CD4-positive, alpha-beta T cell (primary cell): ENCODE results near the gene BOLA3. TPM values are rescaled to one million over a fixed set of nuclear protein-coding genes. Genes with fewer than 3 reads are reported as not detected.
"Not testable (repeated sequence)": the region's sequence is repeated elsewhere in the genome, so short reads cannot be mapped to it uniquely, and the experiment has no call there.

Experiments used
- ATAC-seq: fragments of 200-7000 bp; cut with Tn5 transposase; one replicate; pipeline ENCODE4 v1.10.0; 2022; ENCODE audit warnings: mild to moderate bottlenecking; ENCODE audit not compliant: poor library complexity
- CTCF ChIA-PET: fragments of 350-600 bp; sonication (Branson Sonifier 250); formaldehyde crosslinking; loops from one replicate; lab custom pipeline; 2021; ENCODE audit warnings: antibody characterized with exemption, inconsistent platforms; lab: Charles Lee
- POLR2A ChIA-PET: fragments of 350-600 bp; sonication (Branson Sonifier 250); formaldehyde crosslinking; loops from one replicate; lab custom pipeline; 2021; ENCODE audit warnings: antibody characterized with exemption, inconsistent platforms; lab: Charles Lee
- DNase-seq, 14 experiments: peaks; one replicate each; pipeline ENCODE4 v3.0.0-alpha.2; 2013 to 2020; ENCODE audit warnings: mixed read lengths in 2 of 14
- H3K27ac ChIP-seq, 2 donors: one replicate each; pipeline versions ENCODE4 v1.5.1 to v1.7.0; 2013; ENCODE audit warnings: low read length in 2 of 2, low read depth in 1 of 2, mild to moderate bottlenecking in 1 of 2
- H3K27me3 ChIP-seq, 2 experiments: 1 replicate in 1 of 2; 2 replicates in 1 of 2; pipeline versions ENCODE4 v1.6.1 to v1.7.0; 2013; ENCODE audit warnings: low read length in 2 of 2, control low read depth in 1 of 2, mild to moderate bottlenecking in 1 of 2, moderate library complexity in 1 of 2; ENCODE audit not compliant: insufficient read depth in 2 of 2, control insufficient read depth in 1 of 2
- H3K36me3 ChIP-seq: one replicate; pipeline ENCODE4 v1.6.1; 2013; ENCODE audit warnings: low read length, control low read depth; ENCODE audit not compliant: insufficient read depth
- H3K4me1 ChIP-seq: one replicate; pipeline ENCODE4 v1.6.1; 2013; ENCODE audit warnings: low read length, control low read depth; ENCODE audit not compliant: insufficient read depth
- H3K4me3 ChIP-seq: one replicate; pipeline ENCODE4 v1.5.1; 2013; ENCODE audit warnings: mild to moderate bottlenecking, low read length, moderate library complexity
- H3K9me3 ChIP-seq, 2 experiments: 1 replicate in 1 of 2; 2 replicates in 1 of 2; pipeline versions ENCODE4 v1.6.1 to v1.7.0; 2013; ENCODE audit warnings: low read length in 2 of 2, mild to moderate bottlenecking in 2 of 2, control low read depth in 1 of 2, moderate library complexity in 1 of 2; ENCODE audit not compliant: control insufficient read depth in 1 of 2, insufficient read depth in 1 of 2
- H3K27ac Mint-ChIP-seq: one replicate; pipeline ENCODE4 v1.8.0; 2020; ENCODE audit warnings: mixed read lengths
- H3K27me3 Mint-ChIP-seq: one replicate; pipeline ENCODE4 v1.8.0; 2021; ENCODE audit warnings: mixed read lengths
- H3K36me3 Mint-ChIP-seq: one replicate; pipeline ENCODE4 v1.8.0; 2021; ENCODE audit warnings: low read depth, mixed read lengths
- H3K4me1 Mint-ChIP-seq: one replicate; pipeline ENCODE4 v1.8.0; 2021; ENCODE audit warnings: low read depth, mixed read lengths
- H3K4me3 Mint-ChIP-seq: one replicate; pipeline ENCODE4 v1.8.0; 2020; ENCODE audit warnings: mild to moderate bottlenecking, mixed read lengths
- H3K9me3 Mint-ChIP-seq: one replicate; pipeline ENCODE4 v1.8.0; 2020; ENCODE audit warnings: mixed read lengths
- intact Hi-C, 2 experiments: fragments of 100-400 bp; cut with DNase I in 1 of 2; cut with micrococcal nuclease in 1 of 2; formaldehyde crosslinking; loops; one replicate each; pipeline versions ENCODE4 v1.15.1 to v1.9.0; 2023 to 2025; cut with DNase I, micrococcal nuclease
- total RNA-seq, 174 experiments: library from RNA in 2 of 174; stranded (reverse) in 2 of 174; gene quantifications; one replicate each; pipeline ENCODE4 v1.2.3 and lab custom pipeline; 2021 to 2026
- TF ChIP-seq, protein P1 (sequence below): fragments of 200-600 bp; IDR thresholded peaks from one replicate; pipeline ENCODE4 v1.8.0; 2022; ENCODE audit warnings: antibody characterized with exemption, mild to moderate bottlenecking

Gene BOLA3
- total RNA-seq, 2 experiments from 2014 or later, result 11.4 to 12.9 TPM

DNA sequence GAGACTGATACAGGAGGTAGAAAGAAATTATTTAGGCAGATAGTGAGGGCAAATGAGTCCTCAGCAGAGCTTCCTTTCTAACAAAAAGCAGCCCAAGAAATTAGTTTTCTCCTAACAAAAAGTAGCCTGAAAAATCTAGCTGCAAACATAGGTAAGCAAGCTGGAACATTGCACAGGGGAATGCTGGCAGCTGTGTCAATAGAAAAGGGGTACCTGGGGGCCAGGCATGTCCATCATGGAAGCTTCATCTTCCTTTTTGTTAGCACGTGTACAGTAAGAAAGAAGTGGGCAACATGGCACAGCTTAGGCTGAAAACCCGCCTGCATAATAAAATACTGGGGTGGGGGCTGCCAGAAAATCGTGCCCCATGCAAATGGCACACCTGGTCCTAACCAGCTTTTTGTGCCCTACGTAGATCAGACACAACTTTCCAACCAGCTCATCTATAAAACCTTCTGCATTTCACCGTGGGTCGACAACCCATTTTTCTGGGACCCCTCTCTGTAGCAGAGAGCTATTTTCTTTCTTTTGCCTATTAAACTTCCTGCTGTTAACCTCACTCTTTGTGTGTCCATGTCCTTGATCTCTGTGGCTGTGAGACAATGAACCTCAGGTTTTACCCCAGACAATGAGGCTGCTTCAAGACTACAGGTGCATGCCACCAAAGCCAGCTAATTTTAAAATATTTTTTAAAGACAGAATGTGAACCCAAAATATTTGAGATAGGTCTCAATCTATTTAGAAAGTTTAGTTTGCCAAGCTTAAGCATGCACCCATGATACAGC is 44.1 kb upstream of the BOLA3 start:
- no peaks in the 10 kb centered on the region for H3K4me1 Mint-ChIP-seq
- ATAC-seq, result no peak
- H3K27me3 ChIP-seq, result no peaks in the 10 kb centered on the region
- H3K4me1 ChIP-seq, result no peaks in the 10 kb centered on the region
- H3K9me3 Mint-ChIP-seq, result no peaks in the 10 kb centered on the region
- no peaks in the 10 kb centered on the region for H3K9me3 ChIP-seq
- no peaks in the 10 kb centered on the region for H3K36me3 Mint-ChIP-seq
- H3K27ac Mint-ChIP-seq, result no peak overlapping the region
- DNase-seq, result no peak
- no peak overlapping the region for H3K4me3 Mint-ChIP-seq
- POLR2A ChIA-PET, result interaction anchor here (1.2 to 1.7 kb wide), 2 partner anchors 12 to 13 kb away, joined by 4 to 6 read pairs; partner anchors contain the start of gene MOB1A
- TF ChIP-seq, protein P1, sequence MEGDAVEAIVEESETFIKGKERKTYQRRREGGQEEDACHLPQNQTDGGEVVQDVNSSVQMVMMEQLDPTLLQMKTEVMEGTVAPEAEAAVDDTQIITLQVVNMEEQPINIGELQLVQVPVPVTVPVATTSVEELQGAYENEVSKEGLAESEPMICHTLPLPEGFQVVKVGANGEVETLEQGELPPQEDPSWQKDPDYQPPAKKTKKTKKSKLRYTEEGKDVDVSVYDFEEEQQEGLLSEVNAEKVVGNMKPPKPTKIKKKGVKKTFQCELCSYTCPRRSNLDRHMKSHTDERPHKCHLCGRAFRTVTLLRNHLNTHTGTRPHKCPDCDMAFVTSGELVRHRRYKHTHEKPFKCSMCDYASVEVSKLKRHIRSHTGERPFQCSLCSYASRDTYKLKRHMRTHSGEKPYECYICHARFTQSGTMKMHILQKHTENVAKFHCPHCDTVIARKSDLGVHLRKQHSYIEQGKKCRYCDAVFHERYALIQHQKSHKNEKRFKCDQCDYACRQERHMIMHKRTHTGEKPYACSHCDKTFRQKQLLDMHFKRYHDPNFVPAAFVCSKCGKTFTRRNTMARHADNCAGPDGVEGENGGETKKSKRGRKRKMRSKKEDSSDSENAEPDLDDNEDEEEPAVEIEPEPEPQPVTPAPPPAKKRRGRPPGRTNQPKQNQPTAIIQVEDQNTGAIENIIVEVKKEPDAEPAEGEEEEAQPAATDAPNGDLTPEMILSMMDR, result no peak
- H3K27ac ChIP-seq, result no peak overlapping the region
- no peak overlapping the region for H3K4me3 ChIP-seq
- H3K27me3 Mint-ChIP-seq, result no peaks in the 10 kb centered on the region
- CTCF ChIA-PET, result interaction anchor here (1.2 to 1.3 kb wide), 2 partner anchors 13 to 41 kb away, joined by 3 to 5 read pairs; partner anchors contain the start of gene MOB1A
- intact Hi-C loops, result no loop called here
- H3K36me3 ChIP-seq, result no peaks in the 10 kb centered on the region

DNA sequence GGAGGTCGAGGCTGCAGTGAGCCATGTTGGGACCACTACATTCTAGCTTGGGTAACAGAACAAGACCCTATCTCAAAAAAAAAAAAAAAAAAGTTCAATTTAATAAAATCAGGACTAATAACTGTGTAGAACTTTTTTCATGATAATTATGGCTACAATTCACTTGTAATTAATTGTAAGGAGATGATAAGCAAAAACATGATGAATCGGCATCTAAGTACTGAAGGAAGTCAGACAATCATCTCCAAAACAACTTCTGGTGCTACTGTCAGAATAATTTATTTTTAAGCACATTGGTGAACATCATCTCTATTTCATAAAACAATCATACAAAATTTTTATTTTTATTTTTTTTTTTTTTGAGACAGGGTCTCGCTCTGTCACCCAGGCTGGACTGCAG is 41.0 kb upstream of the BOLA3 start:
- no peak overlapping the region for H3K27ac ChIP-seq
- no peak for DNase-seq
- Mint-ChIP-seq H3K9me3 (no peaks in the 10 kb centered on the region), H3K36me3 (no peaks in the 10 kb centered on the region), H3K4me3 (no peak overlapping the region), H3K4me1 (peaks cover 4% of the 10 kb centered on the region), H3K27me3 (no peaks in the 10 kb centered on the region), H3K27ac (no peak overlapping the region)
- ATAC-seq, result no peak
- TF ChIP-seq, protein P1, result no peak
- ChIA-PET POLR2A (no interaction called here), CTCF (no interaction called here)
- H3K4me3 ChIP-seq, result no peak overlapping the region
- intact Hi-C loops, result no loop called here
- peaks cover 8% of the 10 kb centered on the region for H3K4me1 ChIP-seq
- no peaks in the 10 kb centered on the region for H3K36me3 ChIP-seq
- no peaks in the 10 kb centered on the region for H3K27me3 ChIP-seq
- peaks cover 0 to 4% of the 10 kb centered on the region in 2 experiments for H3K9me3 ChIP-seq

- Mint-ChIP-seq H3K27me3 (no peaks in the 10 kb centered on the region), H3K27ac (no peak overlapping the region), H3K36me3 (no peaks in the 10 kb centered on the region), H3K9me3 (no peaks in the 10 kb centered on the region), H3K4me1 (peaks cover 4% of the 10 kb centered on the region), H3K4me3 (no peak overlapping the region)
- intact Hi-C loops, result no loop called here
- ChIA-PET POLR2A (no interaction called here), CTCF (interaction anchor here (1.5 kb wide), 1 partner anchor 11 kb away, joined by 5 read pairs; the partner anchor contains the start of gene MTHFD2)
- Histone ChIP-seq H3K27me3 (no peaks in the 10 kb centered on the region), H3K4me1 (peaks cover 8% of the 10 kb centered on the region), H3K27ac (no peak overlapping the region), H3K36me3 (no peaks in the 10 kb centered on the region), H3K4me3 (no peak overlapping the region), H3K9me3 (peaks cover 0 to 4% of the 10 kb centered on the region in 2 experiments)
- DNase-seq (no peak), ATAC-seq (no peak)
- TF ChIP-seq, protein P1, result no peak
Observed at GRCh38 chr2:74188018-74188601, 40.4 kb upstream of the BOLA3 start.

GRCh38 chr2:74186706-74187105 is 39.0 kb upstream of the BOLA3 start:
- CTCF ChIA-PET, result interaction anchor here (1.5 kb wide), 1 partner anchor 12 kb away, joined by 5 read pairs; the partner anchor contains the start of gene MTHFD2
- H3K36me3 ChIP-seq, H3K27ac Mint-ChIP-seq, H3K27me3 Mint-ChIP-seq, H3K27me3 ChIP-seq, intact Hi-C loops, H3K4me1 Mint-ChIP-seq, H3K27ac ChIP-seq, ATAC-seq, POLR2A ChIA-PET, H3K4me3 ChIP-seq, DNase-seq, H3K4me3 Mint-ChIP-seq, H3K36me3 Mint-ChIP-seq, H3K4me1 ChIP-seq, H3K9me3 Mint-ChIP-seq, H3K9me3 ChIP-seq: not testable (repeated sequence)
